ENCODE data around the gene SLC25A29. TPM values are rescaled to one million over a fixed set of nuclear protein-coding genes. Genes with fewer than 3 reads are reported as not detected.

SLC25A29 gene
- total and polyA plus RNA-seq, 8 donors: 9.0 to 174 (median 28.2) TPM

DNA sequence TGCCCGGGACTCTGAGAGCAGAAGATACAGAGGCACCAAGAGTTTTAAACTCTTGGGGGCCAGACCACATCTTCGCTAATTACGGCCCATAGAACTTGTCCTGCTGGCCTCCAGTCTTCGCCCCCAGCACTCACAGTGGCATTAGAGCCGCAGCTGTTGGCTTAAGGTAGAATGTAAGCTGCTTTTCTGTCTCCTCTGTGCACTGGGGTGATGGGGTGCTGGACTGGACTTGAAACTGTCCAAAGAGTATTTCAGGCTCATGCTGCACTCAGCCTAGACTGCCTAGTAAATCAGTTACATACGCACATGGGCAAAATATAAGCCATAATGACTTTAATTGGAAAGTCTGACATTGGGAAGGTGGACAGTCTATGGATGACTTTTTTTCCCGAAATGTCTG, 38.3 kb downstream of the SLC25A29 start:
- TF ChIP-seq POLR2A (IDR thresholded peaks at IDR 0.05): no peak
- intact Hi-C loops (cut with DNase I; ENCODE audit: low total_unique reads): no loop called here
- H3K9me3 ChIP-seq: no peaks in the 10 kb centered on the region
- no peaks in the 10 kb centered on the region for H3K27me3 ChIP-seq
- no peak overlapping the region for H3K4me3 ChIP-seq
- peaks cover 10 to 43% (median 41%) of the 10 kb centered on the region in 4 donors for H3K36me3 ChIP-seq
- peaks cover 29 to 85% (median 51%) of the 10 kb centered on the region in 4 donors for H3K4me1 ChIP-seq
- H3K27ac ChIP-seq: no peak overlapping the region
- 83 to 92% (median 89%) methylated on average over 7 of the region's 7 CpGs for WGBS, 5 donors
- DNase-seq: no peak

DNA sequence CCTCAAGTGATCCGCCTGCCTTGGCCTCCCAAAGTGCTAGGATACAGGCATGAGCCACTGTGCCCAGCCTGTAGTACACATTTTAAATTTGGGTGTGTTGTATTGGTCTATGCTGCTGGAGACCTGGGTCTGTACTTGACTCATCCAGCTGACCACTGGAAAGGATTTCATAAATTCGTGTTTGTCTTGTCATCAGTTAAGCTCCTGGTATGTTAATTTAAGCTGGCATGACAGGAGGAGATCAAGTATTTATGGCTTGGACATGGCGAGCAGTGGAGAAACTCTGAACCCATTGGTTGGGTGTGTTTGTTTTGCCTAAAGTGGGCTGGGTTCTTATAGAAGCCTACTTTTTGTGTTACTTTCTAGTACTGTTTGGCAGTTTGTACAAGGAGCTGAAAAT, 43.1 kb downstream of the SLC25A29 start:
- Histone ChIP-seq H3K9me3 (no peaks in the 10 kb centered on the region), H3K27me3 (no peaks in the 10 kb centered on the region), H3K27ac (no peak overlapping the region), H3K36me3 (peaks cover 10 to 50% (median 44%) of the 10 kb centered on the region in 4 donors), H3K4me1 (peaks cover 25 to 84% (median 41%) of the 10 kb centered on the region in 4 donors), H3K4me3 (no peak overlapping the region)
- no peak for DNase-seq
- intact Hi-C loops (cut with DNase I; ENCODE audit: low total_unique reads): no loop called here
- TF ChIP-seq EP300 (IDR thresholded peaks at IDR 0.05): no peak
- TF ChIP-seq POLR2AphosphoS5 (IDR thresholded peaks at IDR 0.05): no peak
- TF ChIP-seq, protein P1, sequence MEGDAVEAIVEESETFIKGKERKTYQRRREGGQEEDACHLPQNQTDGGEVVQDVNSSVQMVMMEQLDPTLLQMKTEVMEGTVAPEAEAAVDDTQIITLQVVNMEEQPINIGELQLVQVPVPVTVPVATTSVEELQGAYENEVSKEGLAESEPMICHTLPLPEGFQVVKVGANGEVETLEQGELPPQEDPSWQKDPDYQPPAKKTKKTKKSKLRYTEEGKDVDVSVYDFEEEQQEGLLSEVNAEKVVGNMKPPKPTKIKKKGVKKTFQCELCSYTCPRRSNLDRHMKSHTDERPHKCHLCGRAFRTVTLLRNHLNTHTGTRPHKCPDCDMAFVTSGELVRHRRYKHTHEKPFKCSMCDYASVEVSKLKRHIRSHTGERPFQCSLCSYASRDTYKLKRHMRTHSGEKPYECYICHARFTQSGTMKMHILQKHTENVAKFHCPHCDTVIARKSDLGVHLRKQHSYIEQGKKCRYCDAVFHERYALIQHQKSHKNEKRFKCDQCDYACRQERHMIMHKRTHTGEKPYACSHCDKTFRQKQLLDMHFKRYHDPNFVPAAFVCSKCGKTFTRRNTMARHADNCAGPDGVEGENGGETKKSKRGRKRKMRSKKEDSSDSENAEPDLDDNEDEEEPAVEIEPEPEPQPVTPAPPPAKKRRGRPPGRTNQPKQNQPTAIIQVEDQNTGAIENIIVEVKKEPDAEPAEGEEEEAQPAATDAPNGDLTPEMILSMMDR (IDR thresholded peaks at IDR 0.05): no peak
- no peak for TF ChIP-seq POLR2A (IDR thresholded peaks at IDR 0.05)
- WGBS, 5 donors: 57 to 79% (median 74%) methylated on average over 3 of the region's 3 CpGs

DNA sequence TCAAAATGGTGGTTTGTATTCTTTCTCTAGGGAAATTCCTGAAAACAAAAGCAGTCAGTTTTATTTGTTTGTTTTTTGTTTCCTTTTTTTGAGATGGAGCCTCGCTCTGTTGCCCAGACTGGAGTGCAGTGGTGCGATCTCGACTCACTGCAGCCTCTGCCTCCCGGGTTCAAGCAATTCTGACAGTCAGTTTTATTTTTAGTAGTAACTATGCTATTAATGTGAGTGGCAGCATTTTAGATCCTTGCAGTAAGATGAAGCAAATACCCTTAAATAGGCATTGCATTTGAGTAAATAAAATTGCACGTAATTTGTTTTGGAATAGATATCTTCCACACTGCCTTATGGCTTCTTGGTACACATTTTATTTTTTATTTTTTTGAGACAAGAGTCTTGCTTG, 43.7 kb downstream of the SLC25A29 start:
- Histone ChIP-seq H3K4me3 (no peak overlapping the region), H3K9me3 (no peaks in the 10 kb centered on the region), H3K4me1 (peaks cover 27 to 84% (median 42%) of the 10 kb centered on the region in 4 donors), H3K27ac (peak overlapping the region in 1 of 5 donors; percentile 42), H3K27me3 (no peaks in the 10 kb centered on the region), H3K36me3 (peaks cover 10 to 44% (median 39%) of the 10 kb centered on the region in 4 donors)
- DNase-seq: no peak
- WGBS, 5 donors: 53 to 83% (median 79%) methylated on average over 5 of the region's 5 CpGs
- intact Hi-C loops (cut with DNase I; ENCODE audit: low total_unique reads): no loop called here
- no peak for TF ChIP-seq EP300 (IDR thresholded peaks at IDR 0.05)
- TF ChIP-seq, protein P1 (IDR thresholded peaks at IDR 0.05): no peak
- no peak for TF ChIP-seq POLR2AphosphoS5 (IDR thresholded peaks at IDR 0.05)
- no peak for TF ChIP-seq POLR2A (IDR thresholded peaks at IDR 0.05)

DNA sequence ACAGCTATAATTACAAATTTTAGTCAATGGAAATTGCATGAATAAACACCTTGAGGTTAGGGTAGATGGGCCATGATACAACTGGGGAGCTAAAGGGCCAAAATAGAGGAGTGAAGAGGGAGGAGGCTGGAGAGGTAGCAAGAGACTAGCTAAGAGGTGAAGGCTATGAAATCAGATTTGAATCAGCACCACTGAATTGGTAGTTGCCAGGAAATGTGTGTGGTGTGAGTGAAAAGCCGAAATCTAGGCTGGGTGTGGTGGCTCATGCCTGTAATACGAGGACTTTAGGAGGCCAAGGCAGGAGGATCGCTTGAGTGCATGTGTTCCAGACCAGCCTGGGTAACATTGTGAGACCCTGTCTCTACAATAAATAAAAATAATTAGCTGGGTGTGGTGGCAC, 44.6 kb downstream of the SLC25A29 start:
- Histone ChIP-seq H3K27ac (peak overlapping the region in 1 of 5 donors; percentile 42), H3K36me3 (peaks cover 10 to 43% (median 35%) of the 10 kb centered on the region in 4 donors), H3K9me3 (no peaks in the 10 kb centered on the region), H3K4me1 (peaks cover 27 to 84% (median 48%) of the 10 kb centered on the region in 4 donors), H3K27me3 (no peaks in the 10 kb centered on the region), H3K4me3 (no peak overlapping the region)
- 74 to 89% (median 83%) methylated on average over 3 of the region's 3 CpGs for WGBS, 5 donors
- TF ChIP-seq EP300 (IDR thresholded peaks at IDR 0.05) (no peak), POLR2A (IDR thresholded peaks at IDR 0.05) (no peak), POLR2AphosphoS5 (IDR thresholded peaks at IDR 0.05) (no peak)
- TF ChIP-seq, protein P1 (IDR thresholded peaks at IDR 0.05): no peak
- intact Hi-C loops (cut with DNase I; ENCODE audit: low total_unique reads): no loop called here
- DNase-seq: no peak

DNA sequence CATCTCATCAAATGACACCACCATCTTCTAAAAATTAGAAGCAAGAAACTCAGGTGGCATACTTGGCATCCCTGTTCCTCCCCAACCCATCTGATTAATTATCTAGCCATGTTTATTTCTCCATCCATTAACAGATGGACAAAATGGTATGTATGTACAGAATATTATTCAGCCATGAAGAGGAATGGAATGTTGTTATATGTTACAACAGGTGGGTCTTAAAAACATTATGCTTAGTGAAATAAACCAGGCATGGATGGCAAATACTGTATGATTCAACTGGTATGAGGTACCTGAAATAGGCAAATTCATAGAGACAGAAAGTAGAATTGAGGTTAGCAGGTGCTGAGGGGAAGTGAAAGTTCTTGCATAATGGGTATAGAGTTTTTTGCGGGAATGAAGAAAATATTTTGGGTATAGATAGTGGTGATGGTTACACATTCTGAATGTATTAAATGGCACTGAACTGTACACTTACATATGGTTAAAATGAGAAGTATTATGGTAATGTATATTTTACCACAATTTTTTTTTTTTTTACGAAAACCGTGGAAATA, 49.8 kb downstream of the SLC25A29 start:
- Histone ChIP-seq H3K27ac (no peak overlapping the region), H3K27me3 (no peaks in the 10 kb centered on the region), H3K4me1 (peaks cover 25 to 92% (median 66%) of the 10 kb centered on the region in 4 donors), H3K4me3 (no peak overlapping the region), H3K9me3 (no peaks in the 10 kb centered on the region), H3K36me3 (no peaks in the 10 kb centered on the region)
- intact Hi-C loops (cut with DNase I; ENCODE audit: low total_unique reads): no loop called here
- TF ChIP-seq EP300 (IDR thresholded peaks at IDR 0.05) (no peak), POLR2A (IDR thresholded peaks at IDR 0.05) (no peak), POLR2AphosphoS5 (IDR thresholded peaks at IDR 0.05) (no peak)
- TF ChIP-seq, protein P1 (IDR thresholded peaks at IDR 0.05): no peak
- DNase-seq: no peak
- 91 to 94% (median 92%) methylated on average over 3 of the region's 3 CpGs for WGBS, 5 donors

Data from stomach (tissue), 9 donors.